Stimulated activated CD4-positive, alpha-beta T cell treated with anti-CD3 and anti-CD28 coated beads, Interleukin-1b, Interleukin-23, amount 100 ng/mL, for 24 hours (primary cell): ENCODE results near the gene MLLT3.
"Not testable (repeated sequence)": the region's sequence is repeated elsewhere in the genome, so short reads cannot be mapped to it uniquely, and the experiment has no call there.

ENCODE experiments used
- DNase-seq, 4 experiments: peaks; one replicate each; pipeline ENCODE4 v3.0.0-alpha.2; 2020; ENCODE audit warnings: low read depth in 4 of 4, low spot score in 1 of 4

The MLLT3 gene

DNA sequence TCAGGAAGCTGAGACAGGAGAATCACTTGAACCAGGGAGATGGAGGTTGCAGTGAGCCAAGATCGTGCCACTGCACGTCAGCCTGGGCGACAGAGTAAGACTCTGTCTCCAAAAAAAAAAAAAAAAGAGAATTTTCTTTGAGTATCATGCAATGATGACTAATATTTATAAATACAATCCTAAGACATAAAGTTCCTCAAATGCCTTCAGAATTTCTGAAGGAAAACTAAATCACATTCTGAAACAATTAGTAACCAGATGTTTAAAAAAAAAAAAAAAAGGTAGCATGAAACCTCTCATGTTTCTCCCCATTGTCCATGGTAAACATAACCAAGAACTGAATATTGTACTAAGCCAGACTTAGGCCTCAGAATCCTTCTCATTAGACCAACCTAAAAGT is 23.1 kb downstream of the MLLT3 start:
- DNase-seq: no peak

DNA sequence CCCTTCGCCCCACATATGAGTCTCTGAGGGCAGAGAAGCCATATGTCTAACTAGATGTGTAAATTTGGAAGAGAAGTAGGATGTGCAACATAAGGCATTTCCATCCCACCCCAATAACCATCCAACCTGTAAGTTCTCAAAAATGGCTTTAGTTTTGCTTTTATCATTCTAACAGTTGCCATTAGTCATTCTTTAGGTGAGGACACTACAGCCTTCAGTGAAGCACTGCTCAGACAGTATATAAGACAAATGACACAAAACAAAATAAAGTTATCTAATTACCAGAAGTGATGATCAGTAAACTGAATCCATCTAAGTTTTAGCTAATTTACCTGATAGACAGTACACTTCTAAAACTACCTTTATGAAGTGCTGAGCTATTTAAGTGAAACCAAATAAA is 23.9 kb downstream of the MLLT3 start:
- no peak for DNase-seq

DNA sequence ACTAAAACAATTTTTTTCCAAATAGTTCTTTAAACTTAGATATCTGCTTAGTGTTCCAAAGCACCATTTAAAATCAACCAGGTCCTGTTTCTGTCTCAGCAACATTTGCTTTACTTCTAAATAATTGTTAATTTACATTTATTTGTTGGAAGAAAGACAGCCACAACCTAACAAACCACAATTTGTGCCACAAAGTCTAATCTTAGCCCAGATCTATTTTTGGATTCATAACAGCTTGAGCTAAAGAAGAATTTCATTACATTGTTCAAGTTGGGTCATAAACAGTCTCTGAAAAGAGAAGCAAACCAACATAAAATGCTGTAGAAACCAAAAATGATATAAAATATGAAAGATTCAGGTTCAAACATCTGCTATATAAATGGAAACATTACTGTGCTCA is 24.4 kb downstream of the MLLT3 start:
- DNase-seq: no peak

DNA sequence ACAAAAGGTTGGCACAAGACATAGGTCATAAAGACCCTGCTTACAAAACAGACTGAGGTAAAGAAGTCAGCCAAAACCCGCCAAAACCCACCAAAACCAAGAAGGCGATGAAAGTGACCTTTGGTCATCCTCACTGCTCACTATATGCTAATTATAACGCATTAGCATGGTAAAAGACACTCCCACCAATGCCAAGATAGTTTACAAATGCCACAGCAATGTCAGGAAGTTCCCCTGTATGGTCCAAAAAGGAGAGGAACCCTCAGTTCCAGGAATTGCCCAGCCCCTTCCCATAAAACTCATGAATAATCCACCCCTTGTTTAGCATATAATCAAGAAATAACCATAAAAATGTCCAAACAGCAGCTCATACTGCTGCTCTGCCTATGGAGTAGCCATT is 27.7 kb downstream of the MLLT3 start:
- DNase-seq: no peak

DNA sequence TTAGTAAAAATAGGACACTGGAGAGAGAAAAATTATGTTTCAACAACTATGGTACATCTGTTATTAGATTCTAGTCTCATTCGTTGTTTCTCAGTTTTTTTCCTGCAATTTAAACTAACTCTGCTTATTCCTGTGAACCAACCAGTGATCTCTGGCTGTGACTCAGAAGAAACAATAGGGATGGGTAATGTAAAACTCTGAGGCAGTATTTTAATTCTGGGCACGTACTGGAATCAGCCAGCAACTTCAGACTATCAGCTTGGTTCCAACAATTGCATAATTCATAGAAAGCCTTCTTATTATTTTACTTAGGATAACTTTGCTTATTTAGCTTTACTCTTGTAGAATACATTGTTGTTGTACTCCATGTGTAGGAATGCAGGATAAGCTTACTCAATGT is 28.8 kb downstream of the MLLT3 start:
- DNase-seq: no peak

DNA sequence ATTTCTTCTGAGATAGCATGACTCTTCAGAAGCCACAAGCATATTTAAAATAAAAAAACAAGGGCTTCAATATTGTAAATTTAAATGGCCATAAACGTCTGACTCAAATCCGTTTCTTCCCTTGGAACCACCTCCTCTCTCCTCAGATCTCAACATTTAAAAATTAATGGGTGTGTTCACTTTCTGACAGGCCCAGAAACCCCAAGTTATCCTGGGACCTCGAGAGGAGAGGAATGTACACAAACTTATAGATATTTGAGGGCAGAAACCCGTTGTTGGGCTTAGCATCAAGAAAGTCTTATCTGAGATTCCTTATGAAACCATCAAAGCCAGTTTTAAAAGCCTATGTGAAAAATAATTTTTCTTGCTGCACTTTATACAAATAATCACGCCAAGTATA is 29.2 kb downstream of the MLLT3 start:
- DNase-seq: no peak

DNA sequence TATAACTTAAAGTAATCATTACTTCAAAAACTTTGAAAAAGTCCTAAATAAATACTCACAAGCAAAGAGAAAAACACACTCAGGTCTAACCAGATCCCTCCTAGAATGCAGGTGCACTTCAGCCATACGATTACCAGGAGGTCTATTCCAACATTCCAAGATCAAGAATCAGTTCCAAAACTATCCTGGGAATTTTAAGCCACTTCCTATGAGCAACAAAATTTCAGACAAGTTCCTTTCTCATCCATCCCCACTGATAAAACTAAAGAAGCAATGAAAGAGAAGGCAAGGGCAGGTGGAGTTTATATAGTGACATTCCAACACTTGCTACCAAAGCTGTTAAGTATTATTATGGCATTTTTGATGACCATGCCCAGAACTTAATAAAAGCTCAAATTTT is 29.6 kb downstream of the MLLT3 start:
- DNase-seq: no peak

DNA sequence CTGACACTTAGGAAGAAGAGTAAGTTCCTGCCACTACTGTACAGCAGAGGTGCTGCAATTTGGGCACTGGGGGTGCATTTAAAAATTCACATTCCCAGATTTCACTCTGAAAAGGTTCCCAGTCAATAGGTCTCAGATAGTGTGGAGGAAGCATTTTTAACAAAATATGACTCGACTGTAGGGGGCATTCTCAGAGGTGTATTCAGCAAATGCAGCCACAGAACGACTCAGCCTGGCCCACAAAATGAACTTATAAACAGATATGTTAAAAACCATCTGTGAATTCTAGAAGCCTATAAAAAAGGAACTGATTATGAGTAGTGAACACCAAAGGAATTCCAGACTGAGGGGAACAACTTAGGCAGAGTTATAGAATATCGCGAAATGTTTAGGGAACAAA is 31.1 kb downstream of the MLLT3 start:
- no peak for DNase-seq

DNA sequence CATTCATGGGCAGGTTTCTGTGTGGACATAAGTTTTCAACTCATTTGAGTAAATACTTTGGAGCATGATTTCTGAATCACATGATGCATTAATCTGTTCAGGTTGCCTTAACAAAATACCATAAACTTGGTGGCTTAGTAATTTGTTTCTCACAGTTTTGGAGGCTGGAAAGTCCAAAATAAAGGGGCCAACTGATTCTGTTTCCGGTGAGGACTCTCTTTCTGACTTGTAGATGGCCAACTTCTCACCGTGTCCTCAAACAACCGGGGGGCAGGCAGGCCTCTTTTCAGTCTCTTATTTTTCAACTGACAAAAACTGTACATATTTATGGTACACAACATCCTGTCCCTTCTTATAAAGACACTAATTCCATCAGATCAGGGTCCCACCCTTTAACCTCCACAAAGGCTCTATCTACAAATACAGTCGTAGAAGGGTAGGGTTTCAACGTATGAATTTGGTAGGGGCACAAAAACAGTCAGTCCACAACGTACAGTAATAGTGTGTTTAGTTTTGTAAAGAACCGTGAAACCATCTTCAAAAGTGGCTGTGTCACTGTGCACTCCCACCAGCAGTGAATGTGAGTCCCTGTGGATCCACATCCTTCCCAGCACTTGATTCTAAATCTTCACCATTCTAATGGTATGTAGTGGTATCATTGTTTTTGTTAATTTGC is 37.2 kb downstream of the MLLT3 start:
- DNase-seq: no peak

DNA sequence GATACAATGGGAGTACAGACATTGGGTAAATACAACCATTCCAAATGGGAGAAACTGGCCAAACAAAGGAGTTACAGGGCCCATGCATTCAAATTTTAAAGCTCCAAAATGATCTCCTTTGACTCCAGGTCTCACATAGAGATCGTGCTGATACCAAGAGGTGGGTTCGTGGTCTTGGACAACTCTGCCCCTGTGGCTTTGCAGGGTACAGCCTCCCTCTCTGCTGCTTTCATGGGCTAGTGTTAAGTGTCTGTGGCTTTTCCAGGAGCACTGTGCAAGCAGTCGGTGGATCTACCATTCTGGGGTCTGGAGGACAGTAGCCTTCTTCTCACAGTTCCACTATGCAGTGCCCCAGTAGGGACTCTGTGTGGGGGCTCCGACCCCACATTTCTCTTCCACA is 39.2 kb downstream of the MLLT3 start:
- not testable (repeated sequence) for DNase-seq

DNA sequence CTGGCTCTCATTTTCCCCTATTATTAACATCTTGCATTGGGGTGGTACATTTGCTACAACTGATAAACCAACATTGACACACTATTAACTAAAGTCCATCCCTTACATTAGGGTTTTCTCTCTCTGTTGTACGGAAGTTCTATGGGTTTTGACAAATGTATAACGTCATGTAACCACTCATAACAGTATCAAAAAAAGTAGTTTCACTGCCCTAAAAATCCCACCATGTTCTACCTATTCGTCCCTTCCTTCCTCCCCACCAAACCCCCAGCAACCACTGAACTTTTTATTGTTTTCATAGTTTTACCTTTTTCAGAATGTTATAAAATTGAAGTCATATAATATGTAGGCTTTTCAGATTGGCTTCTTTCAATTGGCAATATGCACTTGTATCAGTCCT is 40.1 kb downstream of the MLLT3 start:
- DNase-seq: no peak

DNA sequence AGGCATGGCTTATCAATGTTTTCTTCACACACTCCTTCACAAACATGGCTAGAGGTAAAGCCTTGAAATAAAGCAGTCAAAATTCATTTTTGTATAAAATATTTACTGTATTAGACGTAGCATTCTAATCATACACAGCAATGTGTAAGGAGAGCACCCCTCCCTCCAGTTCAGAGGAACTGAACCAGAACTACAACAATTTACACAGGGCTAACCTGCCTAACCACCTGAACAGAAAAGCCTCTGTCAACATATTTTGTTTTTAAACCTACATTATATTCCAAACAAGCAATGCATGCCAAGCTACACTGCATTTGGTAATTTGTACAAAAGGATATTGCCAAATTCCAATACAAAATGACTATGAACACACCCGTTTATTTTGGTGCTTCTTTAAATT is 41.6 kb downstream of the MLLT3 start:
- no peak for DNase-seq

DNA sequence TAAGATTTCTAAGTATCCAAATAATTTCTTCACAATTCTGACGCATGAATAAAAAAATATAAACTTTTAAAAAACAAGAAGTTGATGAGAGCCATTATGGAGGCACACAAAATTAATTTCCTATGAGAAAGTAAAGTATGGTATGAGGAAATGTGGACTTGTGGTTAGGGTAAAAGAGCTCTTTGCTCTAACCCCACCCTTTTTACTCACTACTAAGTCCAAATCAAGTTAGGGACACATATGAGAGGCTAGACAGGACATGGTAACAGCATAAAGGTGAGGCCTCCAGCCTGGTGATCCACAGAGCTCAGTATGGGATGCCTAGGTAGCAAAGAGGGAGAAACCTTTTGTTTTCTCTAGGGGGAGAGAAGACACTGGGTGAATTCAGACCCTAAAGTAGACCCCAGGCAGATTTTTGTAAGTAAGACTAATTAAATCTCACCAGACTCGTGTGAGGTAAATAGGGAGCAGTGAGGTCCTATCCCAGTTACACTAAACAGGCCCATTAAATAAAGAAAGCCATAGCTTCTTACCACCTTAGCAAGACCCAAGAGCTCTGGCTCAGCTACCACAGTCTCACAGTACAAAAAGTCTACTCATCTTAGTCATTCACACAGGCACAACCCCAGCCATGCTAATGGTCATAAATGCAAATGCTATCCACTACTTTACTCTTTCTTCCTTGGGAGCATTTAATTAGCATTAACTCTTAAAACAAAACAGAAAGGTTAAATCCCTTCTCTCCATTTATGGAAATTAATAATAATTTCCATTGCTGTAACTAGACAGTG is 42.6 kb downstream of the MLLT3 start:
- no peak for DNase-seq

DNA sequence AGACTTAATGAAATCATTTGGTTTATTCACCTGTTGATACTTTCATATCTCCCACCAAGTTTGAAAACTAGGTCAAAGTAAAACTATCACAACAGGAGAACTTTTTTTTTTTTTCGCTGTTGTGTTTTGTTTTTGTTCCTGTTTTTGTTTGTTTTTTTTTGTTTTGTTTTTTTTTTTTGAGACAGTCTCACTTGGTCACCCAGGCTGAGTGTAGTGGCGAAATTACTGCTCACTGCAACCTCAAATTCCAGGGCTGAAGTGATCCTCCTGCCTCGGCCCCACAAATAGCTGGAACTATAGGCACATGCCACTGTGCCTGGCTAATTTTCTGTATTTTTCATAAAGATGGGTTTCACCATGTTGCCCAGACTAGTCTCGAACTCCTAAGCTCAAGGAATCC is 49.3 kb downstream of the MLLT3 start:
- no peak for DNase-seq

DNA sequence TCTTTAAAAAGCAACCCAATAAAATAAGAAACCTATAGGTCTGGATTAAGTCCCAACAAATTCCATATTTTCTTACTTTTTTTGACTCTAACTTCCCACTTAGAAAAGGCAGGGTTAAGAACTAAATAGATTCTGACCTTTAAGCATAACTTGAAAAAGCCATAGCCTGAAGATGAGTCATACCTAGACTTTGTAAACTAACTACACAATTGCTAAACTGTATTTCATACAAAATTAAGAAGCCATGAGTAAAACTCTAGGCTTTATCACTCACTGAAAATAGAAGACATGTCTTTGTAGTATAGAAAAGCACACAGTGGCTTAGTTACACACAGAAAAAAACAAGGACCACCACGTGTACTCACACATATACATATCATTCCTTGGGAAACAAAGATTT is 51.5 kb downstream of the MLLT3 start:
- no peak for DNase-seq

DNA sequence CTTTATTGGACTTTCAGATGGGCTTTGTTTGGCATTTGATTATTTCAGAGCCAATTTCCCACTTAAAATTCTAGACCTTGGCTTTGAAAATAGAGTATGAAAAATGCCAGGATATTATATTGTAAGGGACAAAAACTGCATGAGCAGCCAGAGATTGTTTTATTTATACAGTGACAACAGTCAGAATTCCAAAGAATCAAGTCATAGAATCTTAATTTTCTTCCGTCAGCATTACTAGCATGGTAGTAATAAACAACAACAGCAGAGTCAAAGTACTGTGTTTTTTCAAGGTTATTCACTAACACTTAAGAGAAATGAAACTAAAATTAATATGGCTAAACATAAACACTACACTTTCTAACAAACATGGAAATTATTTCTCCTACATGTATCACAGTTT is 52.2 kb downstream of the MLLT3 start:
- DNase-seq: no peak

DNA sequence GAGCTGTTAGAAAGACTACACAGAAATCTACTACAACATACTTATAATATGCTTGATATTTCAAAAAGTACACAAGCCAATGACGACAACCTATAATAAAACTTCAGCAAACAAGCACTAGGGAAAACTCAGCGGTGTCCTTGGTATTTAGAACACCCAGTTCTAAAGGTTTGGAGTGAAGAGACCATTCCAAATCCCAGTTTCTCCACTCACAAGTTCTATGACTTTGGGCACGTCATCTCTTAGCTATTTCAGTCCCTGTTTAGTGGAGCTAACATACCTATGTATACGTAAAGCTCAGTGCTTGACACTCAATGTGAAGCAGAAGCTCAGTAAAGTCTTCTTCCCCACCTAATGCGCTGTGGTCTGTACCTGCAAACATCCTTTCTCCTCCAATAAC is 52.8 kb downstream of the MLLT3 start:
- DNase-seq: no peak

DNA sequence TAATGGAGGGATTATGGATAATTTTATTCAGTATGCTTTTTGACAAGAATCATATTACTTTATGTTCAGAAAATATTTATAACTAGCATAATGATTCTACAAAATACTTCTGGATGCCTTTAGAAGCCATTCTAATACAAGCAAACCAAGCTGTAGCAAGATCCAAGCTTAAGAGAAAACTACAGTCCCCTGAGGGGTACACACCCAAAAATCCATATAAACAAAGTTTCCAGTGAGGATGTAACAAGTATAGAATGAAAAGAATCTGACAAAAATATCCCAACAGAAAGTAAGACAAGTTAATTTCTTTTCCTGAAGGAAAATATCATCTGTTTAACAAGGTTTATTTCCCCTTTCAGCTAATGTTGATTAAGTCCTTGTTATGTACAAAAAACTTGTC is 53.9 kb downstream of the MLLT3 start:
- no peak for DNase-seq

DNA sequence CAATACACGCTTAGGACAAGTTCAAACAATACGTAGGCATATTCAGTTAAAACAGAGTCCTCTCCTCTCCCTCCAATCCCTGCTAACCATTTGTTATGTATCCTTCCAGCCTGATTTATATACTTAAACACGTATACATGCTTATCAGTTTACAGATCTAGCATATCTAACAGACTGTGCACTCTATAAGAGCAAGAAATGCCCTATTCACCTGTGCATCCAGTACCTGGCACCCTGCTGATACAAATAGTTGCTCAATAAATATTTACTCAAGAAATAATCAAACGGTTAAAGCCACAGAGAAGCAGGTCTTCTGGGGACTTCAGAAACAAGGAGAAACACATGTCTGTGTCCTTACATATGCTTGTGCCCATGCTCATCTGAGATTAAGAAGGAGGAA is 55.9 kb downstream of the MLLT3 start:
- DNase-seq: no peak

DNA sequence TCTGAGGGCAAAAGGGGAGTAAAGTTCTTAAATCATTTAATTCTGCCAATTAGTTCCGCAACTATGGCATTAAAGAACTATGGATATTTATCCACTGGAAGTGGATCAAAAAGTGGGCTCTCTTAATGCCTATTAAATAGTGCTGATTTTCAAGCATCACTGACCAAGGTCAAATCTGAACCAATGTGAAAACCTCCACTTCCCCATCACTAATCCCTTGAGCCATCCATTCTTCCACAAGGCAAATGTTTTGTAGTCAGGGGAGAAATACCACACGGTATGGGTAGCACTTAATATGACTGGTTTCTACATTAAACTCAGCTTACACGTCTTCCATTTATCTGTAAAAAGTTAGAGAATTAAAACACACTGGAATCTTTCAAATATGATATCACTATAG is 57.6 kb downstream of the MLLT3 start:
- DNase-seq: no peak

DNA sequence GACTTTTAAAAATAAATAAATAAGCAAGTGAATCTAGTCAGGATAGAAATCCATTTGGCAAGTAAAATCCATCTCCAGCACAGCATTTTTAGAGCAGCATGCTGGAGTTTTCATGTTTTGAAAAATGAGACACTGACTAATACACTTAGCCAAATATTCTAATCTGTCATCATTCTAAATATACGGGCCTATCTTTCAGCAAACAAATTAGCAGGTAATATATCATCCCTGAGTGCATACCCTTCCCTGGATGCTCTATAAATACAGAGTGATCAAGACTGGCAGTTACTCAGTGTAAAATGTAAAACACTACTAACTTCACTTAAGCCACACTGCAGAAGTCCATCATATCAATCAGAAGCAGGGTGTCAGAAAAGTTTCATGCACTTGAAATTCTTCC is 58.4 kb downstream of the MLLT3 start:
- DNase-seq: no peak

DNA sequence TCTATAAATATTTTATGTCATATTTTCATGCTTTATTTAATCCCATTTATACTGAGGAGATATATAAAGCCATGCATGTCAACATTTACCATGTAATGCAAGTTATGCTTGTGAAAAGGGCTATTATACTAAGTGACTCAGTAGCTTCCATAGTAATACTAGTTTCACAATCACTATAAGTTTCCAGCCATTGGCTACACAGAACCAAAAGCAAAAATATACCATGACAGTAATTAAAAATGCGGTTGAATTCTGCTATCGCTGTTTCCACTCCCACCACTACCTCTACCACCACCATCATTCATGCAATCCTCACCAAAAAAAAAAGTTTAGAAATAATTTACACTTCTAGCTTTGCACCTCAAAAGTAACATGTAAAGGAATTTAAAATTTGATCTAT is 60.2 kb downstream of the MLLT3 start:
- DNase-seq: no peak

DNA sequence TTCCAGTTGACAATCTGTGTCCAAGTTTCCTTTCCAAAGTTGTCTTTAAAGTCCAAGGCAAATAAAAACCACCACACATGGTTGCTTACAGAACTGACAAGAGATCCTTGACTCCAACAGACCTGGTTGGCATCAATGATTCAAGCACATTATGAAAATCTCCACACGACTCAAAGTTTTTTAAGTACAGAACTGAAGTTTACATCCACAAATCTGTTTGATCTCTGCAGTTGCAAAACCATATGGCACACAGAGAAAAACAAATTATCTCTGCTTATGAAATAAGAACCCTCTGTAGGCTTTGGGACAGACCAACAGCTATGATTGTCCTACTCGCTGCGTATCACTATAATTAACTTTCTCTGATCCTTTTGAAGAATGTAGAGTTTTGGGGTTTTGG is 60.8 kb downstream of the MLLT3 start:
- no peak for DNase-seq
